WERI-Rb-1 (cell line): ENCODE data around the gene ZNF366.

ENCODE experiments used
- DNase-seq: peaks from one replicate; pipeline ENCODE4 v3.0.0-alpha.2; 2020
- H3K27ac ChIP-seq: fragments of 250-450 bp; sonication (Bioruptor Pico); 2 replicates; pipeline ENCODE4 v1.5.1; 2020; ENCODE audit warnings: mild to moderate bottlenecking, moderate library complexity
- H3K27me3 ChIP-seq: fragments of 250-450 bp; sonication (Bioruptor Pico); 2 replicates; pipeline ENCODE4 v1.5.1; 2021; ENCODE audit warnings: mild to moderate bottlenecking, low read depth, moderate library complexity; ENCODE audit not compliant: insufficient read depth, severe bottlenecking
- H3K36me3 ChIP-seq: fragments of 250-450 bp; sonication (Bioruptor Pico); 2 replicates; pipeline ENCODE4 v1.5.1; 2020; ENCODE audit warnings: mild to moderate bottlenecking, moderate library complexity
- H3K4me3 ChIP-seq: 2 replicates; pipeline ENCODE4 v1.5.1; 2011; ENCODE audit warnings: low read depth, mild to moderate bottlenecking, control low read depth, low read length
- H3K9me3 ChIP-seq: fragments of 250-450 bp; sonication (Bioruptor Pico); 2 replicates; pipeline ENCODE4 v1.5.1; 2021; ENCODE audit warnings: mild to moderate bottlenecking, moderate library complexity; ENCODE audit not compliant: severe bottlenecking
- TF ChIP-seq, protein P1 (sequence below): IDR thresholded peaks from 2 replicates; pipeline ENCODE4 v1.5.1; 2011; ENCODE audit warnings: low read depth, mild to moderate bottlenecking, control low read depth, inconsistent platforms, low read length

The ZNF366 gene

DNA sequence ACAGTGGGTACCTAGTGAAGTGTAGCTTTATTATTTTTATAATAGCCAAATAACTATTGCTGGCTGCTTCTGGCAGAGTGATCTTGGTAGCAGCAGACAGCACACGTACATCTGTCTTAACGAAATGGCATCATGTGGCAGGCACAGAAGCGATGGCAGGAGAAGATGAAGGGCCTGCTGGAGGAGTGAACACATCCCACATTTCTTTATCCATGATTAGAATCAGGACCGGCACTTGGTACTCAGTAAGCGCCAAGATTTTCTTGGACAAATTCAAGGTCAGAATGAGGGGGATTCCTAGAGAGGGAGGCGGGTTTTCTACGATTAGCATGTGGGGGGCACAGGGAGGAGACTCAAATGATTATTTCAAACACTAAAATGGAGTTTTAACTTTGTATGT lies 23.0 kb upstream of the ZNF366 start:
- DNase-seq = no peak
- TF ChIP-seq, protein P1, sequence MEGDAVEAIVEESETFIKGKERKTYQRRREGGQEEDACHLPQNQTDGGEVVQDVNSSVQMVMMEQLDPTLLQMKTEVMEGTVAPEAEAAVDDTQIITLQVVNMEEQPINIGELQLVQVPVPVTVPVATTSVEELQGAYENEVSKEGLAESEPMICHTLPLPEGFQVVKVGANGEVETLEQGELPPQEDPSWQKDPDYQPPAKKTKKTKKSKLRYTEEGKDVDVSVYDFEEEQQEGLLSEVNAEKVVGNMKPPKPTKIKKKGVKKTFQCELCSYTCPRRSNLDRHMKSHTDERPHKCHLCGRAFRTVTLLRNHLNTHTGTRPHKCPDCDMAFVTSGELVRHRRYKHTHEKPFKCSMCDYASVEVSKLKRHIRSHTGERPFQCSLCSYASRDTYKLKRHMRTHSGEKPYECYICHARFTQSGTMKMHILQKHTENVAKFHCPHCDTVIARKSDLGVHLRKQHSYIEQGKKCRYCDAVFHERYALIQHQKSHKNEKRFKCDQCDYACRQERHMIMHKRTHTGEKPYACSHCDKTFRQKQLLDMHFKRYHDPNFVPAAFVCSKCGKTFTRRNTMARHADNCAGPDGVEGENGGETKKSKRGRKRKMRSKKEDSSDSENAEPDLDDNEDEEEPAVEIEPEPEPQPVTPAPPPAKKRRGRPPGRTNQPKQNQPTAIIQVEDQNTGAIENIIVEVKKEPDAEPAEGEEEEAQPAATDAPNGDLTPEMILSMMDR = no peak

DNA sequence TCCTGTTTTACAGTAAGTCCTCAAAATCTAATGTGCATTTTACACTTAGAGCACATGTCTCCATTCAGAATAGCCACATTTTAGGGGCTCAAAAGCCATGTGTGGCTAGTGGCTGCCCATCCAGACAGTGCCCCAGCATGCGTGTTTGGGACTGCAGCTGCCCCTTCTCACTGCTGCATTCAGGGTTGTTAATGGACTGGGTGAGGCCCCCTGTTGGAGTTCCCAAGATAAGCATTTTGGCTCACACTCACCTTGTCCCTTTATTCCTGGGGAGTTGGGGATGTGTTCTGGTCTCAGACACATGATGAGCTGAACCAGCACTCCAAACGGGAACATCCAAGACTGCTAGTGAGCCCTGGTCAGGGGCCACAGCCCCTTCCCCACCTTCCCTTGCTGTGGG lies 22.2 kb upstream of the ZNF366 start:
- TF ChIP-seq, protein P1 = no peak
- no peaks in the 10 kb centered on the region for H3K27me3 ChIP-seq
- H3K9me3 ChIP-seq = no peaks in the 10 kb centered on the region
- no peak for DNase-seq
- no peak overlapping the region for H3K27ac ChIP-seq
- no peak overlapping the region for H3K4me3 ChIP-seq
- no peaks in the 10 kb centered on the region for H3K36me3 ChIP-seq

More for the DNA sequence above, 23.0 kb upstream of the ZNF366 start:
- H3K36me3 ChIP-seq = no peaks in the 10 kb centered on the region
- H3K27me3 ChIP-seq = no peaks in the 10 kb centered on the region
- no peak overlapping the region for H3K27ac ChIP-seq
- H3K9me3 ChIP-seq = no peaks in the 10 kb centered on the region
- no peak overlapping the region for H3K4me3 ChIP-seq

DNA sequence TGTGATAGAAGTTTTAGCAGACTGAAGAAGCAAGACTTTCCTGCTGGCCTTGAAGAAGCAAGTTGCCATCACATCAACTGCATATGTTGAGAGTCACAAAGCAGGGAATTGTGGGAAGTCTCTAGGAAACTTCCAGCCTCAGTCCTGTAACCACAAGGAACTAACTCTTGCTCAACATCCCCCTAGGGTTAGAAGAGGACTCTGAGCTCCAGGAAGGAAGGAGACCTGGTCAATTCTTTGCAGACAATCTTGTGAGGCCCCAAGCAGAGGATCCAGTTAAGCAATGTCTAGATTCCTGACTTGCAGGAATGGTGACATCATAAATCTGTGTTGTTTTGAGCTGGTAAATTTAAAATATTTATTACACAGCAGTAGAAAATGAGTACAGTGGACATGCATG lies 18.6 kb upstream of the ZNF366 start:
- no peaks in the 10 kb centered on the region for H3K27me3 ChIP-seq
- H3K9me3 ChIP-seq = peaks cover 9% of the 10 kb centered on the region
- no peak overlapping the region for H3K27ac ChIP-seq
- no peak for DNase-seq
- H3K36me3 ChIP-seq = no peaks in the 10 kb centered on the region
- no peak overlapping the region for H3K4me3 ChIP-seq
- TF ChIP-seq, protein P1 = no peak

DNA sequence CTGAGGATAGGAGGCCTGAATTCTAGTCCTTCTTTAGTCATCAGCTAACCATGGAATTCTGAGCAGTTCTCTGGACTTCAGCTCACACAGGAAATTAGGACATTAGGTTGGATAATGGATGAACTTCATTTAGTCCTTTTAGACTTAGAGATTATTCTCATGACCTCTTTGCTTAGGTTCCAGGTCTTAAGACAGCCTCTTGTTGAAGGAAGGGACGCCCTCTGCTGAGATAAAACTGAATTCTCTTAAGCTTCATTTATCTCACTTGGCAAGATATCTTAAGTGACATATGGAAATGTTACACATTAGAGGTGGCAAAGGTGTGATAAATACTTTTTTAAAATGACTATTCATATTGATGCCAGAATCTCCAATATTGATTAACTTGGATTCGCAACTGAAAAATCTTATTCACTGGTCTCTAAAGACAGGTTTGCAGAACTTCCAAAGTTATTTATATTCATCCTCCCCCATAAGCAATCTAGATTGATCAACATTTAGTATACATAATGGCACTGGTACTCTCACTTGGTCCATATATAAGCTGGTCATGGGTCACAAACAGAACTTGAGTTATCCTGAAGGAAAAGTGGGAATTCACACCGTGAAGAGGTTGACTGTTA lies 16.9 kb upstream of the ZNF366 start:
- H3K27me3 ChIP-seq = no peaks in the 10 kb centered on the region
- H3K4me3 ChIP-seq = no peak overlapping the region
- no peaks in the 10 kb centered on the region for H3K36me3 ChIP-seq
- H3K9me3 ChIP-seq = peaks cover 9% of the 10 kb centered on the region
- TF ChIP-seq, protein P1 = peak; percentile 55
- peak; percentile 26 for DNase-seq
- H3K27ac ChIP-seq = no peak overlapping the region

DNA sequence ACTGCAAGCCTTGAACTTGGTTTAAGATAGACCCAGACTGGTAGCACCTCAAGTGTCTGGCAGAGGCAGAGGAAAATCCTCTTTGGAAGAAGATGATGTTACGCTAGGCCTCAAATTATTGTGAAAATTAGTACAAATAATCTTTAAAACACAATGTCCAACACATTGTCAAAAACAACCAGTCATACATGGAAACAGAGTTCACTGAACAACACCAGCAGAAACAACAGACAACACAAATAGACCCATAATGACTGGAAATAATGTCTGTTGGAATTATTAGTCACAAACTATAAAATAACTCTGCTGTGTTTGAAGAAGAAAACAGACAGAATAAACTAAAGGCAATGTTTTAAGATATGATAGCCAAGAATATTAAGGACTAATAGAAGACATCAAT lies 15.4 kb upstream of the ZNF366 start:
- Histone ChIP-seq H3K4me3 (no peak overlapping the region), H3K9me3 (peaks cover 9% of the 10 kb centered on the region), H3K27me3 (no peaks in the 10 kb centered on the region), H3K27ac (no peak overlapping the region), H3K36me3 (no peaks in the 10 kb centered on the region)
- no peak for DNase-seq
- TF ChIP-seq, protein P1 = no peak

DNA sequence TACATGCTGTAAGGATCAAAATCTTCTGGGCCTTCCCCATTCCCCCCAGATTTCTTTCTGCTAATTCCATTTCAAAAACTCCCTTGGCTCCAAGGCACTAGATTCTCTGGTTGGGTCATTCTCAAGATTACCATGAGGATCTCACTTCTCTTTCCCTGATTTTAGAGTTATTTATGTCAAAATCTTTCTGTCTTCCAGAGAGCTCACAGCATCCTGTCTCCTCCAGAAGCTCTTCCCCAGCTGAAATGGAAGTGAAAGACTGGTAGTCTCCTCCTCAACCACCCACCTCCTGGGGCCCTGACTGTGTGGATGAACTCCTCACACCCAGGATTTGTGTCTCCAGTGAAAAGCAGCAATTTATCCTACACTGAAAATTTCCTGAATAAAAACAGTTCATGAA lies 11.9 kb upstream of the ZNF366 start:
- no peak for DNase-seq
- Histone ChIP-seq H3K27me3 (no peaks in the 10 kb centered on the region), H3K4me3 (no peak overlapping the region), H3K36me3 (no peaks in the 10 kb centered on the region), H3K27ac (no peak overlapping the region), H3K9me3 (peaks cover 9% of the 10 kb centered on the region)
- TF ChIP-seq, protein P1 = no peak
